WTC11 (cell line): Measurements from ENCODE around the gene PIRT. TPM values are rescaled to one million over a fixed set of nuclear protein-coding genes. Genes with fewer than 3 reads are reported as not detected.

Source experiments
- ATAC-seq: fragments of 200-7000 bp; cut with Tn5 transposase; 2 replicates; pipeline ENCODE4 v1.10.0; 2021; ENCODE audit warnings: mild to moderate bottlenecking, moderate library complexity
- CTCF ChIA-PET: fragments of 300-600 bp; sonication (Branson Sonifier 250); formaldehyde crosslinking; loops from one replicate; lab custom pipeline; 2021; ENCODE audit warnings: antibody characterized with exemption; lab: Charles Lee
- POLR2A ChIA-PET: fragments of 350-600 bp; sonication (Branson Sonifier 250); formaldehyde crosslinking; loops from one replicate; lab custom pipeline; 2021; ENCODE audit warnings: antibody characterized with exemption; lab: Charles Lee
- DNase-seq: peaks from one replicate; pipeline ENCODE4 v3.0.0; 2021; ENCODE audit warnings: low spot score
- H3K27ac Mint-ChIP-seq: 2 replicates; pipeline ENCODE4 v1.8.0; 2021; ENCODE audit warnings: mixed read lengths
- H3K27me3 Mint-ChIP-seq: 2 replicates; pipeline ENCODE4 v1.8.0; 2021; ENCODE audit warnings: low read depth, mild to moderate bottlenecking, moderate library complexity, mixed read lengths
- H3K36me3 Mint-ChIP-seq: 2 replicates; pipeline ENCODE4 v1.8.0; 2021; ENCODE audit warnings: mixed read lengths
- H3K4me1 Mint-ChIP-seq: 2 replicates; pipeline ENCODE4 v1.8.0; 2022; ENCODE audit warnings: mixed read lengths
- H3K4me3 Mint-ChIP-seq: 2 replicates; pipeline ENCODE4 v1.8.0; 2021; ENCODE audit warnings: mild to moderate bottlenecking, moderate library complexity, mixed read lengths
- H3K9me3 Mint-ChIP-seq: 2 replicates; pipeline ENCODE4 v1.8.0; 2021; ENCODE audit warnings: mixed read lengths
- ARID4B ChIP-seq: sonication (generic); formaldehyde crosslinking; IDR thresholded peaks from 2 replicates; pipeline ENCODE4 v1.8.0; 2023; ENCODE audit warnings: missing genetic modification reagents, mild to moderate bottlenecking, borderline replicate concordance
- CBFB ChIP-seq: sonication (generic); formaldehyde crosslinking; IDR thresholded peaks from 2 replicates; pipeline ENCODE4 v1.8.1; 2022; ENCODE audit warnings: mild to moderate bottlenecking, low read depth, missing genetic modification reagents
- ELF4 ChIP-seq: sonication (generic); formaldehyde crosslinking; IDR thresholded peaks from 2 replicates; pipeline ENCODE4 v1.8.1; 2022; ENCODE audit warnings: low read depth, mild to moderate bottlenecking, moderate library complexity, missing genetic modification reagents
- EMX1 ChIP-seq: fragments of 250-450 bp; sonication (Bioruptor Pico); IDR thresholded peaks from 2 replicates; pipeline ENCODE4 v1.8.0; 2021; ENCODE audit warnings: mild to moderate bottlenecking
- ETV6 ChIP-seq: sonication (generic); formaldehyde crosslinking; IDR thresholded peaks from 2 replicates; pipeline ENCODE4 v1.8.1; 2022; ENCODE audit warnings: mild to moderate bottlenecking, missing genetic modification reagents
- FOXJ3 ChIP-seq: sonication (generic); formaldehyde crosslinking; IDR thresholded peaks from 2 replicates; pipeline ENCODE4 v1.9.0; 2021; ENCODE audit warnings: missing genetic modification reagents, mild to moderate bottlenecking, borderline replicate concordance
- GTF2I ChIP-seq: fragments of 250-450 bp; sonication (Bioruptor Pico); conservative IDR thresholded peaks from 2 replicates; pipeline ENCODE4 v1.4.0; 2021; ENCODE audit warnings: mild to moderate bottlenecking
- MXD4 ChIP-seq: fragments of 250-450 bp; sonication (Bioruptor Pico); IDR thresholded peaks from 2 replicates; pipeline ENCODE4 v1.8.0; 2021; ENCODE audit warnings: mild to moderate bottlenecking, moderate library complexity, borderline replicate concordance
- MYBL2 ChIP-seq: sonication (generic); formaldehyde crosslinking; IDR thresholded peaks from 2 replicates; pipeline ENCODE4 v1.8.1; 2023; ENCODE audit warnings: mild to moderate bottlenecking, moderate library complexity, missing genetic modification reagents
- NFE2L1 ChIP-seq: sonication (generic); formaldehyde crosslinking; IDR thresholded peaks from 2 replicates; pipeline ENCODE4 v1.8.1; 2023; ENCODE audit warnings: missing genetic modification reagents
- NR2C2 ChIP-seq: sonication (generic); formaldehyde crosslinking; IDR thresholded peaks from 2 replicates; pipeline ENCODE4 v1.8.0; 2022; ENCODE audit warnings: mild to moderate bottlenecking, missing genetic modification reagents
- PRDM15 ChIP-seq: sonication (generic); formaldehyde crosslinking; IDR thresholded peaks from 2 replicates; pipeline ENCODE4 v1.8.0; 2022; ENCODE audit warnings: missing genetic modification reagents
- RORB ChIP-seq: fragments of 250-450 bp; sonication (Bioruptor Pico); IDR thresholded peaks from 2 replicates; pipeline ENCODE4 v1.9.0; 2021; ENCODE audit warnings: mild to moderate bottlenecking
- SMAD4 ChIP-seq: sonication (generic); formaldehyde crosslinking; IDR thresholded peaks from 2 replicates; pipeline ENCODE4 v1.8.0; 2022; ENCODE audit warnings: mild to moderate bottlenecking, missing genetic modification reagents
- SOX15 ChIP-seq: fragments of 250-450 bp; sonication (Bioruptor Pico); IDR thresholded peaks from 2 replicates; pipeline ENCODE4 v1.9.0; 2021; ENCODE audit warnings: mild to moderate bottlenecking
- TCF7 ChIP-seq: sonication (generic); formaldehyde crosslinking; IDR thresholded peaks from 2 replicates; pipeline ENCODE4 v1.8.0; 2022; ENCODE audit warnings: mild to moderate bottlenecking, low read depth, missing genetic modification reagents, moderate library complexity
- TEAD1 ChIP-seq: sonication (generic); formaldehyde crosslinking; IDR thresholded peaks from 2 replicates; pipeline ENCODE4 v1.8.0; 2022; ENCODE audit warnings: mild to moderate bottlenecking, missing genetic modification reagents
- TP53 ChIP-seq: sonication (generic); formaldehyde crosslinking; IDR thresholded peaks from 2 replicates; pipeline ENCODE4 v1.8.1; 2023; ENCODE audit warnings: mild to moderate bottlenecking, missing genetic modification reagents
- USF1 ChIP-seq: sonication (generic); formaldehyde crosslinking; IDR thresholded peaks from 2 replicates; pipeline ENCODE4 v1.8.0; 2022; ENCODE audit warnings: mild to moderate bottlenecking, missing genetic modification reagents
- ZNF263 ChIP-seq: sonication (generic); formaldehyde crosslinking; IDR thresholded peaks from 2 replicates; pipeline ENCODE4 v1.8.1; 2022; ENCODE audit warnings: low read depth, mild to moderate bottlenecking, moderate library complexity, missing genetic modification reagents
- ZNF532 ChIP-seq: fragments of 250-450 bp; sonication (Bioruptor Pico); IDR thresholded peaks from 2 replicates; pipeline ENCODE4 v1.9.0; 2021; ENCODE audit warnings: mild to moderate bottlenecking, borderline replicate concordance
- total RNA-seq: library from RNA; stranded (reverse); gene quantifications from 3 replicates; pipeline ENCODE4 v1.2.3, GENCODE V29; 2021

The PIRT gene
- total RNA-seq, 1 experiment from 2014 or later, result not detected

GRCh38 chr17:10827898-10828552 is 9.9 kb downstream of the PIRT start:
- no peak for TF ChIP-seq PRDM15 (CRISPR knock-in tag)
- TF ChIP-seq ZNF263 (CRISPR knock-in tag), result no peak
- TF ChIP-seq ETV6 (CRISPR knock-in tag), result no peak
- no peak for TF ChIP-seq ELF4 (CRISPR knock-in tag)
- no peak for TF ChIP-seq FOXJ3 (CRISPR knock-in tag)
- TF ChIP-seq MYBL2 (CRISPR knock-in tag), result no peak
- no peak for TF ChIP-seq RORB (CRISPR knock-in tag)
- no peak for TF ChIP-seq EMX1 (CRISPR knock-in tag)
- TF ChIP-seq TCF7 (CRISPR knock-in tag), result no peak
- peaks cover 4% of the 10 kb centered on the region; the same call in 1 of the 2 replicates for H3K9me3 Mint-ChIP-seq
- H3K4me1 Mint-ChIP-seq, result peaks cover 37% of the 10 kb centered on the region
- no peak overlapping the region for H3K4me3 Mint-ChIP-seq
- peaks cover 4% of the 10 kb centered on the region for H3K27me3 Mint-ChIP-seq
- ATAC-seq (no peak), DNase-seq (no peak)
- CTCF ChIA-PET, result interaction anchor here (0.9 to 2.1 kb wide), 4 partner anchors 16 to 92 kb away, joined by 3 to 5 read pairs (median 4); no protein-coding TSS in a partner anchor
- no peaks in the 10 kb centered on the region for H3K36me3 Mint-ChIP-seq
- H3K27ac Mint-ChIP-seq, result no peak overlapping the region
- POLR2A ChIA-PET, result no interaction called here

GRCh38 chr17:10824874-10825273 is 13.0 kb downstream of the PIRT start:
- Mint-ChIP-seq H3K36me3 (no peaks in the 10 kb centered on the region), H3K4me3 (no peak overlapping the region), H3K9me3 (peaks cover 4% of the 10 kb centered on the region; the same call in 1 of the 2 replicates), H3K27ac (no peak overlapping the region), H3K27me3 (peaks cover 4% of the 10 kb centered on the region; the same call in 1 of the 2 replicates), H3K4me1 (peaks cover 25% of the 10 kb centered on the region)
- ChIA-PET CTCF (interaction anchor here (1.8 kb wide), 1 partner anchor 20 kb away, joined by 7 read pairs; no protein-coding TSS in a partner anchor), POLR2A (no interaction called here)
- DNase-seq (no peak), ATAC-seq (no peak)
- TF ChIP-seq ARID4B (CRISPR knock-in tag), result no peak
- TF ChIP-seq TP53 (CRISPR knock-in tag), result no peak
- no peak for TF ChIP-seq ZNF532 (CRISPR knock-in tag)
- no peak for TF ChIP-seq TEAD1 (CRISPR knock-in tag)
- TF ChIP-seq SMAD4, result no peak
- TF ChIP-seq GTF2I (CRISPR knock-in tag), result no peak
- TF ChIP-seq NFE2L1, result no peak
- no peak for TF ChIP-seq SOX15 (CRISPR knock-in tag)
- no peak for TF ChIP-seq CBFB (CRISPR knock-in tag)
- no peak for TF ChIP-seq NR2C2 (CRISPR knock-in tag)
- TF ChIP-seq USF1 (CRISPR knock-in tag), result no peak
- no peak for TF ChIP-seq MXD4 (CRISPR knock-in tag)
